GM19395 (cell line): Measurements from ENCODE around the gene FAM83B.
"Not testable (repeated sequence)": the region's sequence is repeated elsewhere in the genome, so short reads cannot be mapped to it uniquely, and the experiment has no call there.

Experiments
- ATAC-seq: cut with Tn5 transposase; IDR thresholded peaks from one replicate; pipeline ENCODE4 v1.9.1; 2021; ENCODE audit warnings: mild to moderate bottlenecking, moderate library complexity; ENCODE audit not compliant: unreplicated experiment

The FAM83B gene

GRCh38 chr6:54846243-54846856 is at the start of gene FAM83B:
Gene FAM83B, plus strand, starts transcription at chr6:54846771. Its CDS starts 23,476 bp downstream, at chr6:54870247.
- no peak for ATAC-seq

GRCh38 chr6:54796918-54797317 is 49.7 kb upstream of the FAM83B start:
- not testable (repeated sequence) for ATAC-seq

GRCh38 chr6:54800050-54800600 is 46.4 kb upstream of the FAM83B start:
- ATAC-seq = no peak

GRCh38 chr6:54801244-54801643 is 45.3 kb upstream of the FAM83B start:
- no peak for ATAC-seq

GRCh38 chr6:54801669-54802068 is 44.9 kb upstream of the FAM83B start:
- ATAC-seq = no peak

- ATAC-seq = no peak
Measured at GRCh38 chr6:54802775-54803634, 43.6 kb upstream of the FAM83B start.

- no peak for ATAC-seq
Measured at GRCh38 chr6:54805077-54805476, 41.5 kb upstream of the FAM83B start.

GRCh38 chr6:54810147-54810546 is 36.4 kb upstream of the FAM83B start:
- no peak for ATAC-seq

GRCh38 chr6:54813892-54814291 is 32.7 kb upstream of the FAM83B start:
- ATAC-seq = no peak

GRCh38 chr6:54817236-54817635 is 29.3 kb upstream of the FAM83B start:
- ATAC-seq = no peak

- no peak for ATAC-seq
Measured at GRCh38 chr6:54817834-54818233, 28.7 kb upstream of the FAM83B start.

- ATAC-seq = not testable (repeated sequence)
Measured at GRCh38 chr6:54824225-54824624, 22.3 kb upstream of the FAM83B start.

GRCh38 chr6:54827010-54827409 is 19.6 kb upstream of the FAM83B start:
- no peak for ATAC-seq

- ATAC-seq = no peak
Measured at GRCh38 chr6:54830216-54830615, 16.4 kb upstream of the FAM83B start.

- no peak for ATAC-seq
Measured at GRCh38 chr6:54835176-54835575, 11.4 kb upstream of the FAM83B start.

- no peak for ATAC-seq
Measured at GRCh38 chr6:54846857-54847674, 495 bp downstream of the FAM83B start.

GRCh38 chr6:54847799-54848597 is 1.4 kb downstream of the FAM83B start:
- no peak for ATAC-seq

- ATAC-seq = no peak
Measured at GRCh38 chr6:54850114-54850513, 3.5 kb downstream of the FAM83B start.

- ATAC-seq = no peak
Measured at GRCh38 chr6:54856129-54856528, 9.6 kb downstream of the FAM83B start.

- ATAC-seq = no peak
Measured at GRCh38 chr6:54860132-54860531, 13.6 kb downstream of the FAM83B start.
